Inferior parietal cortex (tissue), 1 donor: Measurements from ENCODE around the gene SV2B.
A peak's percentile ranks its signal among the peaks of the same experiment; 100 is the strongest.
"Not testable (repeated sequence)": the region's sequence is repeated elsewhere in the genome, so short reads cannot be mapped to it uniquely, and the experiment has no call there.

Experiments
- DNase-seq: peaks from one replicate; pipeline ENCODE4 v3.0.0-alpha.2; 2016; ENCODE audit errors: extremely low spot score

SV2B gene

GRCh38 chr15:91099995-91100813 is at the start of gene SV2B:
Gene SV2B (plus strand): TSS chr15:91100257. CDS start chr15:91226264, 126,007 bp downstream.
- DNase-seq = peak; percentile 47

GRCh38 chr15:91051248-91051647 is 48.8 kb upstream of the SV2B start:
- DNase-seq = no peak

- no peak for DNase-seq
These were observed 45.2 kb upstream of the SV2B start for GRCh38 chr15:91054816-91055215.

DNA sequence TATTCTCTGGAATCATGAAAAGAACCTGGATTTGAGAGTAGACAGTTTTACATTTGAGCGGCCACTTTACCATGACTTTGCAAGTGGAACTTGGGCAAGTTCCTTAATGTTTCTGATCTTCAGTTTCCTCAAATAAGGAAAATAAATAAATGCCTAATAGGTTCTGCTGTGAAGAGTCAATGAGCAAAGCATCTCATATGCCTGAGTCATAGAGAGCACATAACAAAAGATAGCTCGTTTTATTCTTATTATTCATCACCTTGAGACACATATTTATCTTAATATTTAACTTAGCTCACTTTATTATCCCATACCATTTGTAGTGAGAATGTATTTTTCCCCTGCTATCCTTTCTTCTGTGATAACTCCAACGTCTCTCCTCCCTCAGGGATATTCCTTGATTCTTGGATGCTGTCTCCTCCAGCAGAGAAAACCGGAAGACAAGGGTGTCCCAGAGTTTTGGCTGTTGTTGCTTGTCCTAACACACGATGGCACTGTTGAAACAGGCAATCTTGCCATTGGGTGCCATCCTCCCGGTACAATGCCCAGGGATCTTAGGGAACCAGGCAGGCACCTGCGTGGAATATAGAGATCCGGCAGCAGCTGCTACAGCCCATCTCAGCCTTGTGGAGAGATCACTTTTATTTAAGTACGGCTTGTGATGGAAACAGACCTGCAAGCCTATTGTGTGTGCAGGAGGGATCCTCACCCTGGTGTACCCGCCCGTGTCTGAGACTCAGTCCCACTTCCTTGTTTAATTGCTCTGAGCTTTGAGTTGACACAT is 44.3 kb upstream of the SV2B start:
- DNase-seq = peak; percentile 95

DNA sequence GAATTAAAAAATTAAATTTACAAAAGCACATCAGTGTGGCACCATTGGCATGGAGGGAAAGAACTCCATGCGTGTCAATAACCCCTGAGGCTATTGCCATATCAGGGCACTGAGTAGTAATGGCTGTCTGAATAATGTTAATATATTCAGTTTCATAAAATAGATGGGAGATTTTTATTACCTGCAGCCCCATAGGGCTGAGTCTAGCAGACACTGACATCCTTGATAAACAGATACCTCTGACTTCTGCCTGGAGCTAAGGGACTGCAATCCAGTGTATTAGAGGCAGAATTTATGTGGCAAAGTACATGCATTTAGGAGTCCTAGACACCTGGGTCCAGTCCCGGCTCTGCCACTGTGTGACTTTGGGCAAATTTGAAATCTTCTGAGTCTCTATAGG is 38.8 kb upstream of the SV2B start:
- DNase-seq = no peak

GRCh38 chr15:91061997-91062396 is 38.1 kb upstream of the SV2B start:
- no peak for DNase-seq

GRCh38 chr15:91065505-91065904 is 34.6 kb upstream of the SV2B start:
- no peak for DNase-seq

DNA sequence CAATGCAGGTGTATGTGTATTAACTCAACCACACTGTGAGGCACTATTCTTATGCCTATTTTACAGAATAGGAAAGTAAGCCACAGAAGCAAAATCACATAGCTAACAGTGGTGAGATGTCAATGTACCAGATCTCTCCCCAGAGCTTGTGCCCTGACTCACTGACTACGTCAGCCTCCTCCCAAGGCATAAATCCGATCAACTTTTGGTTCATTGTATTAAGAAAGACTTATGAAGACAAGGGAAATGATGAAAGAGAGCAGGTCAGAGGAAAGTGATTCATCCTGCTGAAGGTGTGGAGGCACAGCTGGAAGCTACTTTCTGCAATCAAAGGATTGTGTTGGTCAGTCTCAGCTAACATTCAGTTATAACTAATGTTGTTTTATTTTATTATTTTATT is 33.0 kb upstream of the SV2B start:
- DNase-seq = no peak

- DNase-seq = no peak
These were observed 31.6 kb upstream of the SV2B start for GRCh38 chr15:91068436-91068835.

GRCh38 chr15:91068966-91069365 is 31.1 kb upstream of the SV2B start:
- no peak for DNase-seq

DNA sequence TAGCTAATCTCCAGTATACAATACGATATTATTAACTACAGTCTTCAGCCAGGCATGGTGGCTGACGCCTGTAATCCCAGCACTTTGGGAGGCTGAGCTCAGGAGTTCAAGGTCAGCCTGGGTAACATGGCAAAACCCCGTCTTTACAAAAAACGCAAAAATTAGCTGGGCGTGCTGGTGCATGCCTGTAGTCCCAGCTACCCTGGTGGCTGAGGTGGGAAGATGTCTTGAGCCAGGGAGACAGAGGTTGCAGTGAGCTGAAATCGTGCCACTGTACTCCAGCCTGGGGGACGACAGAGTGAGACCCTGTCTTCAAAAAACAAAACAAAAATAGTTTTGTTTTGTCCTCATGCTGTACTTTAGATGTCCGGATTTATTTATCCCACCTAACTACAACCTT is 29.2 kb upstream of the SV2B start:
- DNase-seq = no peak

- no peak for DNase-seq
These were observed 27.9 kb upstream of the SV2B start for GRCh38 chr15:91072161-91072560.

- DNase-seq = no peak
These were observed 27.0 kb upstream of the SV2B start for GRCh38 chr15:91073077-91073476.

DNA sequence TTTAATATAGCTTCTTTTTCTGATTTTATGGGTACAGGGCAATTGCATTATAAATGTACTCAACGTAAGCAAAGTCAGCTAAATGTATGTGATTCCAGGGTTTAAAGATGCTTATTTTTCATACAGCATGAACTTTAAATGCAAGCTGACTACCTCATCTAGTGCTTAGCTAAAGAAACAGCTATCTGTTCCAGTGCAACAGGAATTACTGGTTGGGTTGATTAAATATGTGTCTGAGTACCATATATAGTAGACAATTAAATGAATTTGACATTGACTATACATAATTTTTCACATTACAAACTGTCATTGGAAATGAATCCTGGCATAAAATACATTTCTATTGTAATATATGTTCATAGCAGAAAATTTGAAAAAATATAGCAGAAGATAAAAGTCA is 26.3 kb upstream of the SV2B start:
- DNase-seq = no peak

DNA sequence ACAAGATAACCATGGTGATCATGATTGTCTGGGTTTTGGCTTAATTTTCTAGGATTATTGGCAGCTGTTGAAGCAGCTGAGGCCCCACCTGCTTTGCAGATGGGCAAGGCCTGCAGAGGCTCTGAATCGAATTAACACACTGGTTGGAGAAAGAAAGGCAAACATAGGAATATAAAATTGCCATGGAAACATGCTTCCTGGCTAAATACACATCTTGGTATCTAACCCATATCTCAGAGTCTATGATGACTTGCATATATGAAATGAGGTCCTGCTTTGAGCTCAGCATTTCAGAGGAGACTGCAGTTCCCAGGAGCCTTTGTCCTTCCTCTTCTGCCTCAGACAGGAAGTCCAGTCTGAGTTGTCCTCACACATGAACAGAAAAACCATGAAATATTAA is 24.3 kb upstream of the SV2B start:
- DNase-seq = no peak

- DNase-seq = no peak
These were observed 23.0 kb upstream of the SV2B start for GRCh38 chr15:91077029-91077428.

DNA sequence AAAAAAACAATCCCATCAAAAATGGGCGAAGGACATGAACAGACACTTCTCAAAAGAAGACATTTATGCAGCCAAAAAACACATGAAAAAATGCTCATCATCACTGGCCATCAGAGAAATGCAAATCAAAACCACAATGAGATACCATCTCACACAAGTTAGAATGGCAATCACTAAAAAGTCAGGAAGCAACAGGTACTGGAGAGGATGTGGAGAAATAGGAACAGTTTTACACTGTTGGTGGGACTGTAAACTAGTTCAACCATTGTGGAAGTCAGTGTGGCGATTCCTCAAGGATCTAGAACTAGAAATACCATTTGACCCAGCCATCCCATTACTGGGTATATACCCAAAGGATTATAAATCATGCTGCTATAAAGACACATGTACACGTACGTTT is 6.2 kb upstream of the SV2B start:
- not testable (repeated sequence) for DNase-seq

DNA sequence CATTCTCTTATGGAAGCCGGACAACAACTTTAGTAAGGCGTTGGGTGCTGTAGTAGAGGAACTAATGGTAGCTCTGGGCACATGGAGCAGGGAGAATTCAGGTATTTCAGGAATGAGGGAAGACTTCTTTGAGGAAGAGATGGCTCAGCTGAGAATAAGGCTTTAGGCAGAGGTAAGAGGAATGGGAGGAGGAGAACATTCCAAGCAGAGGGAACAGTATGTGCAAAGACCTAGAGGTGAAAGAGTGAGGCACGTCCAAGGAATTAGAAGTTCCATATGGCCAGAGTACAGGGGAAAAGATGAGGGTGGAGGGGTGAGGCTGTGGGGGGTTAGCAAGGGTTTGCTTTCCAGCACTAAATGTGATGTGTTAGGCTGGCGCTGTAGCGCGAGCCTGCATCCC is 1.6 kb upstream of the SV2B start:
- no peak for DNase-seq

- peak; percentile 56 for DNase-seq
These were observed 452 bp upstream of the SV2B start for GRCh38 chr15:91099616-91099994.

GRCh38 chr15:91100814-91101607 is 954 bp downstream of the SV2B start:
- DNase-seq = no peak

DNA sequence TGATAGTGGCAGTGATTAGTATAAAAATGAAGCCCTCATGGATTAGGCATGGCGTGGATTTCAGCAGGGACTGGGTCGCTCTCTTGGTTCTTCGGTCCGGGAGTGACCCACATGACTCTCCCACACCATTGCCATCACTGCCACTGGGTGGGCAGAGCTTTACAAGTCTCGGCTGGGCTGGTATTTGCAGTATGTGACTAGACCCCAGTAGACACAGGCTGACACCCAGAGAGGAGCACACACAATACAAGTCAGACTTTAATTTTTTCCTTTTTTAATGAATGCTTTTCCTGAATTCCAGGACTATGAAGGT is 1.5 kb downstream of the SV2B start:
- no peak for DNase-seq

DNA sequence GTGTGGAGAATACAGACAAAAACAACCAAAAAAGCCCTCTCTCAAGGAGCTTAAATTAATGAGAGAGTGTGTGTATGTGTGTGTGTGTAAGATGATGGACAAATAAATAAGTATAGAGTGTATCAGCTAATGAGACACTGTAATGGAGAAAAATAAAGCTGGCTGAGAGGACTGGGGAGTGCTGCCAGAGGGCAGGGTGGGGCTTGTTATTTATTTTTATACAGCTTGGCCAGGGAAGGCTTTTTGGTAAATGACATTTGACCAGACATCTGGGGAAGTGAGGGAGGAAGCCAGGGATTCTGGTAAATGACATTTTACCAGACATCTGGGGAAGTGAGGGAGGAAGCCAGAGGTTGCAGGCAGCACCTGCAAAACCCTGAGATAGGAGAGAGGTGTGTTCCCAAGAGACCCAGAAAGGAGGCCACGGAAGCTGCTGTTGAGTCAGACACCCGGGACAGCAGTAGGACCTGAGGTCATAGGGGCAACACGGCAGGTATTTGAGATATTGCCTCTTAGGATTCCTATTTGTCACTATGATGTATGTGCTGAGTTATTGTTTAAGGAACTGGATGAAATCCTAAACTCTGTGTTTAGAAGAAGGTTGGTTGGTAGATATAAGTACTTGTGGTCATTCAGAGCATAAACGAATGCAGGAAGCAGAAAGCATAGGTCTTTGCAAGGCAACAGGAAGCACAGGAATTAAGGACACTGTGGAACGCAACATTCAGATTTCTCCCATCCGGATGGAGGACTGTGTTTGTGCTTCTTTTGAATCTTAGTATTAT is 2.7 kb downstream of the SV2B start:
- DNase-seq = no peak
